H9 (cell line): ENCODE results near the gene RTN4R. TPM values are rescaled to one million over a fixed set of nuclear protein-coding genes. Genes with fewer than 3 reads are reported as not detected.

Experiments used
- DNase-seq: peaks from one replicate; pipeline ENCODE4 v3.0.0-alpha.2; 2017
- H2AFZ ChIP-seq: one replicate; pipeline ENCODE4 v1.6.1; 2013; ENCODE audit warnings: mild to moderate bottlenecking, low read length, control low read depth, moderate library complexity
- H2AK5ac ChIP-seq: 2 replicates; pipeline ENCODE4 v1.6.1; 2013; ENCODE audit warnings: low read length, control low read depth, mixed read lengths; ENCODE audit not compliant: insufficient read length
- H2BK120ac ChIP-seq: one replicate; pipeline ENCODE4 v1.6.1; 2013; ENCODE audit warnings: low read depth, mild to moderate bottlenecking, low read length, control low read depth, inconsistent platforms; ENCODE audit not compliant: poor library complexity, severe bottlenecking
- H2BK12ac ChIP-seq: 2 replicates; pipeline ENCODE4 v1.6.1; 2013; ENCODE audit warnings: low read length, control low read depth, mixed read lengths, low read depth; ENCODE audit not compliant: insufficient read length
- H2BK15ac ChIP-seq: 2 replicates; pipeline ENCODE4 v1.6.1; 2013; ENCODE audit warnings: low read depth, low read length, control low read depth
- H2BK20ac ChIP-seq: one replicate; pipeline ENCODE4 v1.6.1; 2013; ENCODE audit warnings: low read depth, mild to moderate bottlenecking, low read length, control low read depth, inconsistent platforms; ENCODE audit not compliant: poor library complexity, severe bottlenecking
- H2BK5ac ChIP-seq: 2 replicates; pipeline ENCODE4 v1.6.1; 2013; ENCODE audit warnings: low read length, control low read depth, mixed read lengths; ENCODE audit not compliant: insufficient read length
- H3K14ac ChIP-seq: 2 replicates; pipeline ENCODE4 v1.6.1; 2013; ENCODE audit warnings: low read length, control low read depth; ENCODE audit not compliant: insufficient read depth
- H3K18ac ChIP-seq: 2 replicates; pipeline ENCODE4 v1.6.1; 2013; ENCODE audit warnings: low read depth, mild to moderate bottlenecking, mixed read lengths, low read length, control low read depth; ENCODE audit not compliant: insufficient read length
- H3K23ac ChIP-seq: 2 replicates; pipeline ENCODE4 v1.6.1; 2013; ENCODE audit warnings: low read length, control low read depth, mixed read lengths, low read depth; ENCODE audit not compliant: insufficient read length
- H3K23me2 ChIP-seq: 2 replicates; pipeline ENCODE4 v1.6.1; 2013; ENCODE audit warnings: low read depth, mild to moderate bottlenecking, mixed read lengths, low read length, control low read depth; ENCODE audit not compliant: insufficient read length, poor library complexity, severe bottlenecking
- H3K27ac ChIP-seq: 2 replicates; pipeline ENCODE4 v1.5.1; 2013; ENCODE audit warnings: low read length, control low read depth, mixed read lengths, low read depth; ENCODE audit not compliant: insufficient read length
- H3K27me3 ChIP-seq: 2 replicates; pipeline ENCODE4 v1.6.1; 2013; ENCODE audit warnings: low read length, control low read depth, inconsistent platforms; ENCODE audit not compliant: insufficient read depth
- H3K4ac ChIP-seq: 2 replicates; pipeline ENCODE4 v1.6.1; 2013; ENCODE audit warnings: low read depth, mild to moderate bottlenecking, control low read depth, inconsistent platforms, low read length, moderate library complexity
- H3K4me1 ChIP-seq: 2 replicates; pipeline ENCODE4 v1.6.1; 2013; ENCODE audit warnings: low read length, control low read depth, inconsistent platforms; ENCODE audit not compliant: insufficient read depth
- H3K4me2 ChIP-seq: 2 replicates; pipeline ENCODE4 v1.6.1; 2013; ENCODE audit warnings: low read length, control low read depth, mixed read lengths; ENCODE audit not compliant: insufficient read length, insufficient read depth
- H3K56ac ChIP-seq: 2 replicates; pipeline ENCODE4 v1.6.1; 2013; ENCODE audit warnings: low read depth, mild to moderate bottlenecking, mixed read lengths, low read length, control low read depth; ENCODE audit not compliant: insufficient read length
- H3K79me1 ChIP-seq: 2 replicates; pipeline ENCODE4 v1.6.1; 2013; ENCODE audit warnings: low read depth, mild to moderate bottlenecking, moderate library complexity, low read length, control low read depth, inconsistent platforms; ENCODE audit not compliant: insufficient read depth, poor library complexity, severe bottlenecking
- H3K79me2 ChIP-seq: 2 replicates; pipeline ENCODE4 v1.6.1; 2013; ENCODE audit warnings: low read length, control low read depth, inconsistent platforms; ENCODE audit not compliant: insufficient read depth
- H3K9ac ChIP-seq: 2 replicates; pipeline ENCODE4 v1.6.1; 2013; ENCODE audit warnings: low read length, control low read depth, mixed read lengths; ENCODE audit not compliant: insufficient read length; ENCODE audit errors: extremely low read depth
- H3K9me3 ChIP-seq: one replicate; pipeline ENCODE4 v1.6.1; 2013; ENCODE audit warnings: low read depth, low read length, inconsistent platforms; ENCODE audit not compliant: control insufficient read depth
- H3T11ph ChIP-seq: one replicate; pipeline ENCODE4 v1.6.1; 2013; ENCODE audit warnings: mild to moderate bottlenecking, low read length, control low read depth, inconsistent platforms
- H4K20me1 ChIP-seq: one replicate; pipeline ENCODE4 v1.6.1; 2013; ENCODE audit not compliant: control insufficient read depth, insufficient read length, insufficient read depth
- H4K5ac ChIP-seq: 2 replicates; pipeline ENCODE4 v1.6.1; 2013; ENCODE audit warnings: low read depth, mild to moderate bottlenecking, mixed read lengths, low read length, control low read depth; ENCODE audit not compliant: insufficient read length
- H4K8ac ChIP-seq: replicated peaks from 2 replicates; pipeline ENCODE4 v1.6.1; 2013; ENCODE audit warnings: low read length, control low read depth, mixed read lengths, low read depth; ENCODE audit not compliant: insufficient read length
- H4K91ac ChIP-seq: 2 replicates; pipeline ENCODE4 v1.6.1; 2013; ENCODE audit warnings: low read depth, mild to moderate bottlenecking, moderate library complexity, mixed read lengths, low read length, control low read depth; ENCODE audit not compliant: insufficient read length
- H3K27ac Mint-ChIP-seq, 3 experiments: 2 replicates in 2 of 3; 3 replicates in 1 of 3; pipeline ENCODE4 v1.8.0; 2020 to 2021; ENCODE audit warnings: mixed read lengths in 3 of 3, mild to moderate bottlenecking in 1 of 3, moderate library complexity in 1 of 3
- H3K27me3 Mint-ChIP-seq: 2 replicates; pipeline ENCODE4 v1.8.0; 2021; ENCODE audit warnings: low read depth, mild to moderate bottlenecking, moderate library complexity, mixed read lengths
- H3K36me3 Mint-ChIP-seq, 3 experiments: 2 replicates in 2 of 3; 3 replicates in 1 of 3; pipeline ENCODE4 v1.8.0; 2020 to 2021; ENCODE audit warnings: low read depth in 3 of 3, mixed read lengths in 3 of 3; ENCODE audit not compliant: insufficient read depth in 1 of 3
- H3K4me1 Mint-ChIP-seq, 2 experiments: 2 replicates each; pipeline ENCODE4 v1.8.0; 2020; ENCODE audit warnings: mixed read lengths in 2 of 2
- H3K4me3 Mint-ChIP-seq, 2 experiments: 2 replicates in 1 of 2; 3 replicates in 1 of 2; pipeline ENCODE4 v1.8.0; 2020 to 2021; ENCODE audit warnings: mild to moderate bottlenecking in 2 of 2, mixed read lengths in 2 of 2, moderate library complexity in 1 of 2
- H3K9me3 Mint-ChIP-seq, 2 experiments: 2 replicates in 1 of 2; 3 replicates in 1 of 2; pipeline ENCODE4 v1.8.0; 2020; ENCODE audit warnings: mild to moderate bottlenecking in 2 of 2, mixed read lengths in 2 of 2, moderate library complexity in 1 of 2
- WGBS: extraction: QIAGEN DNeasy Blood & Tissue Kit; methylation state at CpG from one replicate; pipeline ENCODE4 v1.1.7; 2013; ENCODE audit warnings: missing lambda C conversion rate, low lambda C conversion rate, mixed read lengths; ENCODE audit not compliant: insufficient read length; ENCODE audit errors: extremely low coverage; 5-methylcytosine and 5-hydroxymethylcytosine counted together
- total RNA-seq: library from RNA; stranded (reverse); gene quantifications from 2 replicates; pipeline ENCODE4 v1.2.1, GENCODE V29; 2021
- TF ChIP-seq, protein P1 (sequence below): fragments of 200-600 bp; sonication (generic); conservative IDR thresholded peaks from 3 replicates; pipeline ENCODE4 v1.8.0; 2021; ENCODE audit warnings: antibody characterized with exemption, mild to moderate bottlenecking

The RTN4R gene
- total RNA-seq, 1 experiment from 2014 or later, result 19.0 TPM

DNA sequence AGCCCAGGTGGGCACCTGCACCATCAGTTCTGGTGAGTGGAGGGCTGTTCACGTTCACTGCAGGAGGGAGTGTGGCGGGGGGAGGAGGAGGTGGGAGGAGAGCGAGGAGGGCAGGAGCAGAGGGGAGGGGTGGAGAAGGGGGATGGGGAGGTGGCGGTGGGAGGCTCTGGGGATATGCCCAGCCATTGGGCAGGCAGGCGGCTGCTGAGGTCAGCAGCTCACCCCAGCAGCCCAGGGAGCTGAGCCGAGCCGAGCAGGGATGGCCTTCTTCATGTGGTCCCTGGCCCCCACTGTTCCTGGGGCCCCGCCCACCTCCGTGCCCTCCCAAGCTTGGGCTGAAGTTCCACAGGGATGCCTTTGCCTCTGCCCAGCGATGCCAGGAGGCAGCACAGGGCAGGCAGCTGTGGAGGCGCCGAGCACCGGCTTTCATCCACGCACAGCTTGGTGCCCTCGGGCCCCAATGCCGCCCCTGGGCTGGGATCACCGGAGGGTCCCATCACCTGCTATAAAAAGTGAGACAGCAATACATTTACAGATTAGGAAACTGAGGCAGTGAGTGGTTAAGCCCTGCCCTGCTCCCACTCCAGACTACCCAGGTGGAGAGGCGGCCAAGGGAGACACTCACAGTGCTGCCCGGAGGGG, 21.6 kb downstream of the RTN4R start:
- H2BK12ac ChIP-seq, result no peak overlapping the region
- H3K14ac ChIP-seq, result peak overlapping the region; percentile 72
- H3K9me3 ChIP-seq, result no peaks in the 10 kb centered on the region
- no peak overlapping the region for H3K4me3 Mint-ChIP-seq
- H4K91ac ChIP-seq, result no peak overlapping the region
- H3K36me3 Mint-ChIP-seq, result peaks cover 3 to 5% (median 3%) of the 10 kb centered on the region in 3 experiments; a peak in 4 of 7 replicates
- H3K4me2 ChIP-seq, result no peak overlapping the region
- no peak overlapping the region for H3T11ph ChIP-seq
- H4K20me1 ChIP-seq, result peaks cover 5% of the 10 kb centered on the region
- peaks cover 4% of the 10 kb centered on the region; the same call in 1 of the 2 replicates for H3K4me1 ChIP-seq
- H3K79me1 ChIP-seq, result no peaks in the 10 kb centered on the region
- H3K27ac Mint-ChIP-seq, result no peak overlapping the region; a peak in 1 of 7 replicates
- H3K27me3 Mint-ChIP-seq, result no peaks in the 10 kb centered on the region
- H3K18ac ChIP-seq, result no peak overlapping the region
- H2BK5ac ChIP-seq, result no peak overlapping the region
- H3K23me2 ChIP-seq, result no peaks in the 10 kb centered on the region
- DNase-seq, result peak; percentile 60
- no CpG with 5 or more reads among the region's 19 CpGs for WGBS
- peaks cover 27 to 34% of the 10 kb centered on the region in 2 experiments for H3K4me1 Mint-ChIP-seq
- H3K9ac ChIP-seq, result no peak overlapping the region
- H2AK5ac ChIP-seq, result no peak overlapping the region
- H3K4ac ChIP-seq, result no peak overlapping the region
- no peak overlapping the region for H3K56ac ChIP-seq
- no peak overlapping the region for H3K23ac ChIP-seq
- no peak overlapping the region for H3K27ac ChIP-seq
- H3K9me3 Mint-ChIP-seq, result no peaks in the 10 kb centered on the region; a peak in 1 of 5 replicates
- no peaks in the 10 kb centered on the region for H3K79me2 ChIP-seq
- H2BK120ac ChIP-seq, result no peak overlapping the region
- H4K5ac ChIP-seq, result no peak overlapping the region
- H4K8ac ChIP-seq, result no peak overlapping the region
- no peak overlapping the region for H2BK20ac ChIP-seq
- H3K27me3 ChIP-seq, result no peaks in the 10 kb centered on the region
- H2AFZ ChIP-seq, result no peak overlapping the region
- no peak overlapping the region for H2BK15ac ChIP-seq
- TF ChIP-seq, protein P1, sequence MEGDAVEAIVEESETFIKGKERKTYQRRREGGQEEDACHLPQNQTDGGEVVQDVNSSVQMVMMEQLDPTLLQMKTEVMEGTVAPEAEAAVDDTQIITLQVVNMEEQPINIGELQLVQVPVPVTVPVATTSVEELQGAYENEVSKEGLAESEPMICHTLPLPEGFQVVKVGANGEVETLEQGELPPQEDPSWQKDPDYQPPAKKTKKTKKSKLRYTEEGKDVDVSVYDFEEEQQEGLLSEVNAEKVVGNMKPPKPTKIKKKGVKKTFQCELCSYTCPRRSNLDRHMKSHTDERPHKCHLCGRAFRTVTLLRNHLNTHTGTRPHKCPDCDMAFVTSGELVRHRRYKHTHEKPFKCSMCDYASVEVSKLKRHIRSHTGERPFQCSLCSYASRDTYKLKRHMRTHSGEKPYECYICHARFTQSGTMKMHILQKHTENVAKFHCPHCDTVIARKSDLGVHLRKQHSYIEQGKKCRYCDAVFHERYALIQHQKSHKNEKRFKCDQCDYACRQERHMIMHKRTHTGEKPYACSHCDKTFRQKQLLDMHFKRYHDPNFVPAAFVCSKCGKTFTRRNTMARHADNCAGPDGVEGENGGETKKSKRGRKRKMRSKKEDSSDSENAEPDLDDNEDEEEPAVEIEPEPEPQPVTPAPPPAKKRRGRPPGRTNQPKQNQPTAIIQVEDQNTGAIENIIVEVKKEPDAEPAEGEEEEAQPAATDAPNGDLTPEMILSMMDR, result no peak
